ACC112 (cell line): ENCODE results near the gene ALOX12.
"Not testable (repeated sequence)": the region's sequence is repeated elsewhere in the genome, so short reads cannot be mapped to it uniquely, and the experiment has no call there.

Experiments used
- H2AFZ ChIP-seq: fragments of 200-600 bp; sonication (generic); one replicate; pipeline ENCODE4 v1.6.0; 2017; ENCODE audit warnings: antibody characterized with exemption, low read length; ENCODE audit not compliant: unreplicated experiment
- H3K27ac ChIP-seq: fragments of 200-600 bp; sonication (generic); 2 replicates; pipeline ENCODE4 v1.5.1; 2014; ENCODE audit warnings: low read depth, mild to moderate bottlenecking, antibody characterized with exemption, low read length, moderate library complexity
- H3K27me3 ChIP-seq: fragments of 200-600 bp; sonication (generic); 2 replicates; pipeline ENCODE4 v1.6.1; 2014; ENCODE audit warnings: mild to moderate bottlenecking, antibody characterized with exemption, low read length, moderate library complexity, mixed read lengths; ENCODE audit not compliant: insufficient read depth
- H3K36me3 ChIP-seq: fragments of 200-600 bp; sonication (generic); 2 replicates; pipeline ENCODE4 v1.6.1; 2016; ENCODE audit warnings: mild to moderate bottlenecking, antibody characterized with exemption, low read length, moderate library complexity, mixed read lengths; ENCODE audit not compliant: insufficient read depth
- H3K4me1 ChIP-seq: fragments of 200-600 bp; sonication (generic); one replicate; pipeline ENCODE4 v1.6.1; 2016; ENCODE audit warnings: low read length, mixed read lengths; ENCODE audit not compliant: insufficient read depth, unreplicated experiment, control insufficient read depth
- H3K4me3 ChIP-seq: fragments of 200-600 bp; sonication (generic); 2 replicates; pipeline ENCODE4 v1.5.1; 2014; ENCODE audit warnings: mild to moderate bottlenecking, low read depth, low read length
- H3K79me2 ChIP-seq: fragments of 200-600 bp; sonication (generic); one replicate; pipeline ENCODE4 v1.6.0; 2016; ENCODE audit warnings: low read length; ENCODE audit not compliant: control insufficient read depth, unreplicated experiment, insufficient read depth

Gene ALOX12, protein sequence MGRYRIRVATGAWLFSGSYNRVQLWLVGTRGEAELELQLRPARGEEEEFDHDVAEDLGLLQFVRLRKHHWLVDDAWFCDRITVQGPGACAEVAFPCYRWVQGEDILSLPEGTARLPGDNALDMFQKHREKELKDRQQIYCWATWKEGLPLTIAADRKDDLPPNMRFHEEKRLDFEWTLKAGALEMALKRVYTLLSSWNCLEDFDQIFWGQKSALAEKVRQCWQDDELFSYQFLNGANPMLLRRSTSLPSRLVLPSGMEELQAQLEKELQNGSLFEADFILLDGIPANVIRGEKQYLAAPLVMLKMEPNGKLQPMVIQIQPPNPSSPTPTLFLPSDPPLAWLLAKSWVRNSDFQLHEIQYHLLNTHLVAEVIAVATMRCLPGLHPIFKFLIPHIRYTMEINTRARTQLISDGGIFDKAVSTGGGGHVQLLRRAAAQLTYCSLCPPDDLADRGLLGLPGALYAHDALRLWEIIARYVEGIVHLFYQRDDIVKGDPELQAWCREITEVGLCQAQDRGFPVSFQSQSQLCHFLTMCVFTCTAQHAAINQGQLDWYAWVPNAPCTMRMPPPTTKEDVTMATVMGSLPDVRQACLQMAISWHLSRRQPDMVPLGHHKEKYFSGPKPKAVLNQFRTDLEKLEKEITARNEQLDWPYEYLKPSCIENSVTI

GRCh38 chr17:6995500-6996255 is at the start of gene ALOX12:
Gene ALOX12 (plus strand): TSS chr17:6996049. CDS start chr17:6996118, 69 bp downstream.
- Histone ChIP-seq H3K4me1 (peaks cover 4% of the 10 kb centered on the region), H3K27me3 (no peaks in the 10 kb centered on the region), H3K27ac (no peak within 1 kb of the TSS), H3K4me3 (0 out of 2 replicates have a peak within 1 kb of the TSS, but pooled peaks have one; percentile 5), H3K79me2 (no peaks in the 10 kb centered on the region), H2AFZ (no peak within 1 kb of the TSS), H3K36me3 (0 out of 2 replicates have a peak, but pooled peaks cover 3% of the 10 kb centered on the region)

- Histone ChIP-seq H2AFZ (no peak overlapping the region), H3K4me1 (peaks cover 6% of the 10 kb centered on the region), H3K27me3 (no peaks in the 10 kb centered on the region), H3K79me2 (no peaks in the 10 kb centered on the region), H3K27ac (no peak overlapping the region), H3K36me3 (no peaks in the 10 kb centered on the region), H3K4me3 (no peak overlapping the region)
Observed at GRCh38 chr17:6947745-6948144, 48.1 kb upstream of the ALOX12 start.

GRCh38 chr17:6948562-6948961 is 47.3 kb upstream of the ALOX12 start:
- Histone ChIP-seq H3K79me2 (no peaks in the 10 kb centered on the region), H3K4me3 (no peak overlapping the region), H3K4me1 (peaks cover 6% of the 10 kb centered on the region), H3K27ac (no peak overlapping the region), H3K36me3 (no peaks in the 10 kb centered on the region), H3K27me3 (no peaks in the 10 kb centered on the region), H2AFZ (no peak overlapping the region)

GRCh38 chr17:6948976-6949375 is 46.9 kb upstream of the ALOX12 start:
- Histone ChIP-seq H3K4me1 (peaks cover 6% of the 10 kb centered on the region), H2AFZ (no peak overlapping the region), H3K27ac (no peak overlapping the region), H3K27me3 (no peaks in the 10 kb centered on the region), H3K79me2 (no peaks in the 10 kb centered on the region), H3K36me3 (no peaks in the 10 kb centered on the region), H3K4me3 (no peak overlapping the region)

GRCh38 chr17:6950938-6951337 is 44.9 kb upstream of the ALOX12 start:
- not testable (repeated sequence) for H3K79me2 ChIP-seq, H3K27me3 ChIP-seq, H3K36me3 ChIP-seq, H3K27ac ChIP-seq, H2AFZ ChIP-seq, H3K4me3 ChIP-seq, H3K4me1 ChIP-seq

- Histone ChIP-seq H3K27me3 (no peaks in the 10 kb centered on the region), H3K4me3 (no peak overlapping the region), H3K36me3 (no peaks in the 10 kb centered on the region), H3K4me1 (peaks cover under 1% of the 10 kb centered on the region), H2AFZ (no peak overlapping the region), H3K79me2 (no peaks in the 10 kb centered on the region), H3K27ac (no peak overlapping the region)
Observed at GRCh38 chr17:6953689-6954088, 42.2 kb upstream of the ALOX12 start.

- no peak overlapping the region for H2AFZ ChIP-seq
- no peak overlapping the region for H3K27ac ChIP-seq
- no peaks in the 10 kb centered on the region for H3K36me3 ChIP-seq
- H3K27me3 ChIP-seq, result no peaks in the 10 kb centered on the region
- no peaks in the 10 kb centered on the region for H3K79me2 ChIP-seq
- no peaks in the 10 kb centered on the region for H3K4me1 ChIP-seq
- no peak overlapping the region for H3K4me3 ChIP-seq
Observed at GRCh38 chr17:6959700-6960099, 36.1 kb upstream of the ALOX12 start.

GRCh38 chr17:6969323-6969726 is 26.5 kb upstream of the ALOX12 start:
- Histone ChIP-seq H2AFZ (no peak overlapping the region), H3K27me3 (no peaks in the 10 kb centered on the region), H3K27ac (no peak overlapping the region), H3K79me2 (no peaks in the 10 kb centered on the region), H3K36me3 (no peaks in the 10 kb centered on the region), H3K4me1 (no peaks in the 10 kb centered on the region), H3K4me3 (no peak overlapping the region)

GRCh38 chr17:6970992-6971391 is 24.9 kb upstream of the ALOX12 start:
- H3K4me1 ChIP-seq, result no peaks in the 10 kb centered on the region
- no peak overlapping the region for H2AFZ ChIP-seq
- H3K4me3 ChIP-seq, result no peak overlapping the region
- H3K27me3 ChIP-seq, result no peaks in the 10 kb centered on the region
- H3K79me2 ChIP-seq, result no peaks in the 10 kb centered on the region
- H3K36me3 ChIP-seq, result no peaks in the 10 kb centered on the region
- H3K27ac ChIP-seq, result no peak overlapping the region

DNA sequence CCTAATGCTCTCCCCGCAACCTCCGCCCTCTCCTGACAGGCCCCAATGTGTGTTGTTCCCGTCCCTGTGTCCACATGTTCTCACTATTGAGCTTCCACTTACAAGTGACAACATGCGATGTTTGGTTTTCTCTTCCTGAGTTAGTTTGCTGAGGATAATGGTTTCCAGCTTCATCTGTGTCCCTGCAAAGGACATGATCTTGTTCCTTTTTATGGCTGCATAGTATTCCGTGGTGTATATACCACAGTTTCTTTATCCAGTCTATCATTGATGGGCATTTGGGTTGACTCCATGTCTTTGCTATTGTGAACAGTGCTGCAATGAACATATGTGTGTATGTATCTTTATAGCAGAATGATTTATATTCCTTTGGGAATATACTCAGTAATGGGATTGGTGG is 16.4 kb upstream of the ALOX12 start:
- not testable (repeated sequence) for H3K27ac ChIP-seq, H3K4me1 ChIP-seq, H3K36me3 ChIP-seq, H3K27me3 ChIP-seq, H2AFZ ChIP-seq, H3K79me2 ChIP-seq, H3K4me3 ChIP-seq
